GM12892 (cell line): ENCODE measurements around the gene VPS51.

Experiments
- POLR2A ChIP-seq: IDR thresholded peaks from 2 replicates; pipeline ENCODE4 v1.6.1; 2011; ENCODE audit warnings: low read depth, low read length, control low read depth
- TAF1 ChIP-seq: IDR thresholded peaks from 2 replicates; pipeline ENCODE4 v1.6.1; 2011; ENCODE audit warnings: low read depth, mild to moderate bottlenecking, control low read depth, low read length, borderline replicate concordance

DNA sequence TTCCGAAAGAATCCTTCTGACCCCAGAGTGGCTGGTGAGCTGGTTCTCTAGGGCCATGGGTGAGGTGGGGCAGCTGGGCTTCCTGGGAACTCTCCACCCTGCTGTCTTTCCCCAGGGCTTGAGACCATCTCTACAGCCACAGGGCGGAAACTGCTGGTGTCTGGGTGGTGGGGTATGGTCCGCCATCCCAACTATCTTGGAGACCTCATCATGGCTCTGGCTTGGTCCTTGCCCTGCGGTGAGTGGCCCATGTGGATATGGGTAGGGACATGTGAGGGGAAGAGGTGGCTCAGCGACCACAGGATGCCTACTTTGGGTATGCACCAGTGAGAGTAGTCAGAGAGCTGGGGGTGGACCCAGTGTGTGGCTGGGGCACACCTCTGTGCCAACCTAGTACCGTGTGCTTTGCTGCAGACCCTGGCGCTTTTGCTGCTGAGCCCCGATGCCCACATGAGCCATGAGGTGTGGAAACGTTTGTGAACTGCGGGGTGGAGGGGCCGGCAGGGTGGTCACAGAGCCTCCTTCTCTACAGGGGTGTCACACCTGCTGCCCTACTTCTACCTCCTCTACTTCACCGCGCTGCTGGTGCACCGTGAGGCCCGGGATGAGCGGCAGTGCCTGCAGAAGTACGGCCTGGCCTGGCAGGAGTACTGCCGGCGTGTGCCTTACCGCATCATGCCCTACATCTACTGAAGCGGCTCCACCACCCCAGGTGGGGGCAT, 19.5 kb downstream of the VPS51 start:
- peak; percentile 62; the same call in 1 of the 2 replicates for TF ChIP-seq POLR2A
- no peak for TF ChIP-seq TAF1
